OCI-LY7 (cell line): ENCODE data around the gene TMEM161A. TPM values are rescaled to one million over a fixed set of nuclear protein-coding genes. Genes with fewer than 3 reads are reported as not detected.

Experiments
- BruUV-seq: library from RNA; stranded (reverse); fragments of 400-500 nt; replicated peaks from 2 replicates; lab custom pipeline; 2021; lab: Mats Ljungman, UMichigan
- CTCF ChIA-PET: fragments of 300-600 bp; sonication (Branson Sonifier 250); formaldehyde crosslinking; loops from one replicate; lab custom pipeline; 2022; ENCODE audit warnings: antibody characterized with exemption; ENCODE audit not compliant: unreplicated experiment; lab: Charles Lee
- POLR2A ChIA-PET: fragments of 300-600 bp; sonication (Branson Sonifier 250); formaldehyde crosslinking; loops from one replicate; lab custom pipeline; 2022; ENCODE audit warnings: antibody characterized with exemption; lab: Charles Lee
- DNase-seq: peaks from one replicate; pipeline ENCODE4 v3.0.0-alpha.2; 2015; ENCODE audit warnings: low spot score
- H2AFZ ChIP-seq: fragments of 200-600 bp; sonication (generic), shearing (Covaris generic); 2 replicates; pipeline ENCODE4 v1.6.1; 2014; ENCODE audit warnings: mild to moderate bottlenecking, antibody characterized with exemption, low read length, moderate library complexity
- H3K27ac ChIP-seq: fragments of 200-600 bp; sonication (generic); 2 replicates; pipeline ENCODE4 v1.5.1; 2014; ENCODE audit warnings: mixed run types, low read depth, mild to moderate bottlenecking, moderate library complexity, low read length, inconsistent platforms; ENCODE audit not compliant: poor library complexity, severe bottlenecking
- H3K36me3 ChIP-seq: fragments of 200-600 bp; sonication (generic); 2 replicates; pipeline ENCODE4 v1.6.1; 2014; ENCODE audit warnings: mild to moderate bottlenecking, antibody characterized with exemption, low read length, moderate library complexity, mixed read lengths; ENCODE audit not compliant: insufficient read depth
- H3K4me1 ChIP-seq: fragments of 200-600 bp; sonication (generic); 2 replicates; pipeline ENCODE4 v1.5.1; 2014; ENCODE audit warnings: mild to moderate bottlenecking, low read length; ENCODE audit not compliant: insufficient read depth, poor library complexity, severe bottlenecking
- H3K4me2 ChIP-seq: fragments of 200-600 bp; sonication (generic); 2 replicates; pipeline ENCODE4 v1.6.1; 2014; ENCODE audit warnings: mild to moderate bottlenecking, low read length
- H3K4me3 ChIP-seq: fragments of 200-600 bp; sonication (generic); 2 replicates; pipeline ENCODE4 v1.5.1; 2014; ENCODE audit warnings: mild to moderate bottlenecking, low read depth, low read length; ENCODE audit not compliant: poor library complexity, severe bottlenecking
- H3K79me2 ChIP-seq: fragments of 200-600 bp; sonication (generic); 2 replicates; pipeline ENCODE4 v1.6.1; 2016; ENCODE audit warnings: low read depth, mild to moderate bottlenecking, low read length, moderate library complexity, mixed read lengths; ENCODE audit not compliant: insufficient read depth
- H3K9me2 ChIP-seq: fragments of 200-600 bp; sonication (generic); 2 replicates; pipeline ENCODE4 v1.6.1; 2016; ENCODE audit warnings: mild to moderate bottlenecking, low read length, mixed read lengths; ENCODE audit not compliant: insufficient read depth
- H3K9me3 ChIP-seq: fragments of 200-600 bp; sonication (generic); 2 replicates; pipeline ENCODE4 v1.6.1; 2014; ENCODE audit warnings: mild to moderate bottlenecking, mixed run types, low read length, mixed read lengths
- H4K20me1 ChIP-seq: fragments of 200-600 bp; sonication (generic); 2 replicates; pipeline ENCODE4 v1.6.1; 2014; ENCODE audit warnings: mild to moderate bottlenecking, antibody characterized with exemption, low read length, moderate library complexity, mixed read lengths; ENCODE audit not compliant: insufficient read depth
- EZH2phosphoT487 ChIP-seq: fragments of 200-600 bp; sonication (generic); IDR thresholded peaks from 2 replicates; pipeline ENCODE4 v1.6.1; 2018; ENCODE audit warnings: low read depth, borderline replicate concordance, mild to moderate bottlenecking, mixed run types, antibody characterized with exemption, low read length, moderate library complexity, mixed read lengths
- intact Hi-C: fragments of 100-400 bp; cut with micrococcal nuclease; formaldehyde crosslinking; loops from one replicate; pipeline ENCODE4 v1.10.0; 2022; ENCODE audit not compliant: unreplicated experiment
- total RNA-seq, 2 experiments: library from RNA; depleted of rRNA in 1 of 2; stranded (reverse); fragments of >200 nt in 1 of 2; shearing (Covaris generic) in 1 of 2; gene quantifications; 2 replicates each; pipeline ENCODE4 v1.2.3, GENCODE V29; 2014 to 2022
- TF ChIP-seq, protein P1 (sequence below): fragments of 200-600 bp; sonication (generic); conservative IDR thresholded peaks from 2 replicates; pipeline ENCODE4 v1.5.1; 2014; ENCODE audit warnings: mild to moderate bottlenecking, antibody characterized with exemption, low read length, moderate library complexity, mixed read lengths

TMEM161A gene
- total RNA-seq, 2 experiments from 2014 or later, result 31.2 to 40.5 TPM

DNA sequence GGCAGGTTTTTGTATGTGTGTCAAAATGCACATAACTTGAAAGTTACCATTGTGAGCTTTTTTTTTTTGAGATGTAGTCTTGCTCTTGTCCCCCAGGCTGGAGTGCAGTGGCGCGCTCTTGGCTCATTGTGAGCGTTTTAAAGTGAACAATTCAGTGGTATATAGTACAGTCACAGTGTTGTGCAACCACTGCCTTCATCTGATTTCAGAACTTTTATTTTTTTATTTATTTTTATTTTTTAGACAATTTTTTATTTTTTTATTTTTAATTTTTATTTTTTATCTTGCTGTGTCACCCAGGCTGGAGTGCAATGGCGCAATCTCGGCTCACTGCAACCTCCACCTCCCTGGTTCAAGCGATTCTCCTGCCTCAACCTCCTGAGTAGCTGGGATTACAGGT is 59.5 kb downstream of the TMEM161A start:
- POLR2A ChIA-PET, result no interaction called here
- no peaks in the 10 kb centered on the region for H3K9me3 ChIP-seq
- no peak overlapping the region for H2AFZ ChIP-seq
- H3K9me2 ChIP-seq, result no peaks in the 10 kb centered on the region
- BruUV-seq, result no TSS peak
- intact Hi-C loops, result no loop called here
- H4K20me1 ChIP-seq, result no peaks in the 10 kb centered on the region
- H3K4me3 ChIP-seq, result no peak overlapping the region
- TF ChIP-seq, protein P1, sequence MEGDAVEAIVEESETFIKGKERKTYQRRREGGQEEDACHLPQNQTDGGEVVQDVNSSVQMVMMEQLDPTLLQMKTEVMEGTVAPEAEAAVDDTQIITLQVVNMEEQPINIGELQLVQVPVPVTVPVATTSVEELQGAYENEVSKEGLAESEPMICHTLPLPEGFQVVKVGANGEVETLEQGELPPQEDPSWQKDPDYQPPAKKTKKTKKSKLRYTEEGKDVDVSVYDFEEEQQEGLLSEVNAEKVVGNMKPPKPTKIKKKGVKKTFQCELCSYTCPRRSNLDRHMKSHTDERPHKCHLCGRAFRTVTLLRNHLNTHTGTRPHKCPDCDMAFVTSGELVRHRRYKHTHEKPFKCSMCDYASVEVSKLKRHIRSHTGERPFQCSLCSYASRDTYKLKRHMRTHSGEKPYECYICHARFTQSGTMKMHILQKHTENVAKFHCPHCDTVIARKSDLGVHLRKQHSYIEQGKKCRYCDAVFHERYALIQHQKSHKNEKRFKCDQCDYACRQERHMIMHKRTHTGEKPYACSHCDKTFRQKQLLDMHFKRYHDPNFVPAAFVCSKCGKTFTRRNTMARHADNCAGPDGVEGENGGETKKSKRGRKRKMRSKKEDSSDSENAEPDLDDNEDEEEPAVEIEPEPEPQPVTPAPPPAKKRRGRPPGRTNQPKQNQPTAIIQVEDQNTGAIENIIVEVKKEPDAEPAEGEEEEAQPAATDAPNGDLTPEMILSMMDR, result no peak
- TF ChIP-seq EZH2phosphoT487, result no peak
- CTCF ChIA-PET, result no interaction called here
- H3K4me1 ChIP-seq, result no peaks in the 10 kb centered on the region
- no peaks in the 10 kb centered on the region for H3K79me2 ChIP-seq
- H3K36me3 ChIP-seq, result no peaks in the 10 kb centered on the region
- H3K4me2 ChIP-seq, result no peak overlapping the region
- DNase-seq, result no peak
- H3K27ac ChIP-seq, result no peak overlapping the region

- Histone ChIP-seq H3K9me3 (no peaks in the 10 kb centered on the region), H3K4me3 (no peak overlapping the region), H3K4me2 (no peak overlapping the region), H3K27ac (no peak overlapping the region), H3K4me1 (no peaks in the 10 kb centered on the region), H3K79me2 (no peaks in the 10 kb centered on the region), H2AFZ (no peak overlapping the region), H4K20me1 (no peaks in the 10 kb centered on the region), H3K36me3 (no peaks in the 10 kb centered on the region), H3K9me2 (no peaks in the 10 kb centered on the region)
- no TSS peak for BruUV-seq
- POLR2A ChIA-PET, result interaction anchor here (1.6 kb wide), 1 partner anchor 11 kb away, joined by 4 read pairs; no protein-coding TSS in a partner anchor
- intact Hi-C loops, result no loop called here
- CTCF ChIA-PET, result no interaction called here
- no peak for TF ChIP-seq EZH2phosphoT487
- TF ChIP-seq, protein P1, result no peak
- DNase-seq, result no peak
Observed at GRCh38 chr19:19077103-19077502, 61.2 kb downstream of the TMEM161A start.

GRCh38 chr19:19076476-19076875 is 61.8 kb downstream of the TMEM161A start:
- Histone ChIP-seq H3K36me3 (no peaks in the 10 kb centered on the region), H3K9me2 (no peaks in the 10 kb centered on the region), H3K9me3 (no peaks in the 10 kb centered on the region), H3K27ac (no peak overlapping the region), H3K4me2 (no peak overlapping the region), H3K4me1 (no peaks in the 10 kb centered on the region), H4K20me1 (no peaks in the 10 kb centered on the region), H3K79me2 (no peaks in the 10 kb centered on the region), H2AFZ (no peak overlapping the region), H3K4me3 (no peak overlapping the region)
- DNase-seq, result no peak
- intact Hi-C loops, result no loop called here
- ChIA-PET CTCF (interaction anchor here (0.6 kb wide), 1 partner anchor 10 kb away, joined by 3 read pairs; no protein-coding TSS in a partner anchor), POLR2A (interaction anchor here (1.6 kb wide), 1 partner anchor 11 kb away, joined by 4 read pairs; no protein-coding TSS in a partner anchor)
- TF ChIP-seq, protein P1, result no peak
- no peak for TF ChIP-seq EZH2phosphoT487
- BruUV-seq, result no TSS peak
